ENCODE data around the gene KPNA1. TPM values are rescaled to one million over a fixed set of nuclear protein-coding genes. Genes with fewer than 3 reads are reported as not detected.
"Not testable (repeated sequence)": the region's sequence is repeated elsewhere in the genome, so short reads cannot be mapped to it uniquely, and the experiment has no call there.

KPNA1 gene
- total and polyA plus RNA-seq, 4 donors: 20.7 to 42.0 (median 23.5) TPM

DNA sequence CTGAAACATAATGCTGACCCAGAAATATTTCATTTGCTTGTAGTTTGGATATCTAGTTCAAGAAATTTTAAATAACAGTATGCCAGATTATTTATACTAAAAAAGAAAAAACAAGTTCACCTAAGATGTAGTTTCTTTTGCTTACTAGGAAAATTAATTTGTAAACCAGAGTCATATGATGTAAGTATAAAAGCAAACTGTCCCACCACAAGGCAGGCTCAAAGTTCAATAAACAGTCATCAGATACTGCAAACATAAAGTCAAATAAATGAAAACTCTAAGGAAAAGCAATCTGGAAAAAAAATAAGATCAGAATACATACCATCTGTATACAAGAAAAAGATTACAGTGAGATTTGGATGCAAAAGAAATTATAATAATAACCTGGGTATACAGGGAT, 58.7 kb downstream of the KPNA1 start (continued):
- TF ChIP-seq, protein P1, sequence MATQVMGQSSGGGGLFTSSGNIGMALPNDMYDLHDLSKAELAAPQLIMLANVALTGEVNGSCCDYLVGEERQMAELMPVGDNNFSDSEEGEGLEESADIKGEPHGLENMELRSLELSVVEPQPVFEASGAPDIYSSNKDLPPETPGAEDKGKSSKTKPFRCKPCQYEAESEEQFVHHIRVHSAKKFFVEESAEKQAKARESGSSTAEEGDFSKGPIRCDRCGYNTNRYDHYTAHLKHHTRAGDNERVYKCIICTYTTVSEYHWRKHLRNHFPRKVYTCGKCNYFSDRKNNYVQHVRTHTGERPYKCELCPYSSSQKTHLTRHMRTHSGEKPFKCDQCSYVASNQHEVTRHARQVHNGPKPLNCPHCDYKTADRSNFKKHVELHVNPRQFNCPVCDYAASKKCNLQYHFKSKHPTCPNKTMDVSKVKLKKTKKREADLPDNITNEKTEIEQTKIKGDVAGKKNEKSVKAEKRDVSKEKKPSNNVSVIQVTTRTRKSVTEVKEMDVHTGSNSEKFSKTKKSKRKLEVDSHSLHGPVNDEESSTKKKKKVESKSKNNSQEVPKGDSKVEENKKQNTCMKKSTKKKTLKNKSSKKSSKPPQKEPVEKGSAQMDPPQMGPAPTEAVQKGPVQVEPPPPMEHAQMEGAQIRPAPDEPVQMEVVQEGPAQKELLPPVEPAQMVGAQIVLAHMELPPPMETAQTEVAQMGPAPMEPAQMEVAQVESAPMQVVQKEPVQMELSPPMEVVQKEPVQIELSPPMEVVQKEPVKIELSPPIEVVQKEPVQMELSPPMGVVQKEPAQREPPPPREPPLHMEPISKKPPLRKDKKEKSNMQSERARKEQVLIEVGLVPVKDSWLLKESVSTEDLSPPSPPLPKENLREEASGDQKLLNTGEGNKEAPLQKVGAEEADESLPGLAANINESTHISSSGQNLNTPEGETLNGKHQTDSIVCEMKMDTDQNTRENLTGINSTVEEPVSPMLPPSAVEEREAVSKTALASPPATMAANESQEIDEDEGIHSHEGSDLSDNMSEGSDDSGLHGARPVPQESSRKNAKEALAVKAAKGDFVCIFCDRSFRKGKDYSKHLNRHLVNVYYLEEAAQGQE (IDR thresholded peaks at IDR 0.05): peak; percentile 53
- TF ChIP-seq, protein P2, sequence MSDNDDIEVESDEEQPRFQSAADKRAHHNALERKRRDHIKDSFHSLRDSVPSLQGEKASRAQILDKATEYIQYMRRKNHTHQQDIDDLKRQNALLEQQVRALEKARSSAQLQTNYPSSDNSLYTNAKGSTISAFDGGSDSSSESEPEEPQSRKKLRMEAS (IDR thresholded peaks at IDR 0.05): peak; percentile 47
- TF ChIP-seq FOXA2 (IDR thresholded peaks at IDR 0.05) (peak; percentile 50), EGR1 (IDR thresholded peaks at IDR 0.05; ENCODE audit: low read depth in 2 of 2) (no peak), NR2F2 (IDR thresholded peaks at IDR 0.05) (no peak)

DNA sequence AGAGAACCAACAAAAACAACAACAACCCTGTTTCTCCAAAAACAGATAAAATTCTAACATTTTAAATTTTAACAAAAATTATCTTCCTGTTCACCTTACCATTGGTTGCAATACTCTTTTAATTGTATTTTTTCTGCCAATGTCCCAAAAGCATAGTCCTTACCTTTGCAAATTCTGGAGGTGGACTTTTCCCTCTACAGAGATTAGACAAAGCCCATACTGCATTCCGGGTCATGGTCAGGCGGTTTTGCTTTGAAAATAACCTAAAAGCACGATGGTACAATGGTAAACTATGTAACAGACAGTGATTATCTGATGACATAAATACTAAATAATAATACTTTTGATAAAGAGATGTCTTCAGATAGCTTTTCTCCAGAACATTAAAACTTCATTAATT, 63.4 kb downstream of the KPNA1 start:
- H3K9ac ChIP-seq (ENCODE audit: low read depth in 1 of 2, low read length in 2 of 2): no peak overlapping the region
- H3K4me1 ChIP-seq (ENCODE audit: control insufficient read depth in 4 of 4, insufficient read depth in 4 of 4, low read length in 3 of 4): peaks cover under 1 to 20% (median 6%) of the 10 kb centered on the region in 4 donors
- no peaks in the 10 kb centered on the region for H3K27me3 ChIP-seq (ENCODE audit: control insufficient read depth in 4 of 4, insufficient read depth in 4 of 4, low read length in 3 of 4)
- H3K4me3 ChIP-seq (ENCODE audit: low read depth in 1 of 3, low read length in 3 of 3): no peak overlapping the region
- no peak for TF ChIP-seq SP1 (IDR thresholded peaks at IDR 0.05)
- peak in 1 of 2 donors; percentile 17 for TF ChIP-seq RAD21 (IDR thresholded peaks at IDR 0.05)
- no peak for TF ChIP-seq TAF1 (conservative IDR thresholded peaks at IDR 0.05)
- peak in 1 of 2 donors; percentile 36 for TF ChIP-seq RXRA (IDR thresholded peaks at IDR 0.05)
- TF ChIP-seq HNF4A (conservative IDR thresholded peaks at IDR 0.05): peak; percentile 61 to 73
- H3K36me3 ChIP-seq (ENCODE audit: control insufficient read depth in 4 of 4, insufficient read depth in 3 of 4, low read depth in 1 of 4, low read length in 3 of 4): peaks cover 2 to 35% (median 10%) of the 10 kb centered on the region in 4 donors
- 41% methylated on average over 3 of the region's 3 CpGs for WGBS
- no peak overlapping the region for H3K27ac ChIP-seq (ENCODE audit: low read depth in 1 of 2, low read length in 2 of 2)
- H3K9me3 ChIP-seq (ENCODE audit: control insufficient read depth in 4 of 4, low read length in 3 of 4): no peaks in the 10 kb centered on the region
- DNase-seq (ENCODE audit: low spot score): no peak

DNA sequence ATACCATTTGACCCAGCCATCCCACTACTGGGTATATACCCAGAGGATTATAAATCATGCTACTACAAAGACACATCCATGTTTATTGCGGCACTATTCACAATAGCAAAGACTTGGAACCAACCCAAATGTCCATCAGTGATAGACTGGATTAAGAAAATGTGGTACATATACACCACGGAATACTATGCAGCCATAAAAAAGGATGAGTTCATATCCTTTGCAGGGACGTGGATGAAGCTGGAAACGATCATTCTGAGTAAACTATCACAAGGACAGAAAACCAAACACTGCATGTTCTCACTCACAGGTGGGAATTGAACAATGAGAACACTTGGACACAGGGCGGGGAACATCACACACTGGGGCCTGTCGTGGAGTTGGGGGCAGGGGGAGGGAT, 66.5 kb downstream of the KPNA1 start:
- not testable (repeated sequence) for H3K9ac ChIP-seq (ENCODE audit: low read depth in 1 of 2, low read length in 2 of 2); DNase-seq (ENCODE audit: low spot score); H3K4me3 ChIP-seq (ENCODE audit: low read depth in 1 of 3, low read length in 3 of 3); H3K9me3 ChIP-seq (ENCODE audit: control insufficient read depth in 4 of 4, low read length in 3 of 4); H3K27me3 ChIP-seq (ENCODE audit: control insufficient read depth in 4 of 4, insufficient read depth in 4 of 4, low read length in 3 of 4); H3K27ac ChIP-seq (ENCODE audit: low read depth in 1 of 2, low read length in 2 of 2)
- Histone ChIP-seq H3K4me1 (ENCODE audit: control insufficient read depth in 4 of 4, insufficient read depth in 4 of 4, low read length in 3 of 4) (peaks cover 0 to 24% (median 5%) of the 10 kb centered on the region in 4 donors), H3K36me3 (ENCODE audit: control insufficient read depth in 4 of 4, insufficient read depth in 3 of 4, low read depth in 1 of 4, low read length in 3 of 4) (peaks cover 2 to 28% (median 13%) of the 10 kb centered on the region in 4 donors)
- 97% methylated on average over 6 of the region's 6 CpGs for WGBS

DNA sequence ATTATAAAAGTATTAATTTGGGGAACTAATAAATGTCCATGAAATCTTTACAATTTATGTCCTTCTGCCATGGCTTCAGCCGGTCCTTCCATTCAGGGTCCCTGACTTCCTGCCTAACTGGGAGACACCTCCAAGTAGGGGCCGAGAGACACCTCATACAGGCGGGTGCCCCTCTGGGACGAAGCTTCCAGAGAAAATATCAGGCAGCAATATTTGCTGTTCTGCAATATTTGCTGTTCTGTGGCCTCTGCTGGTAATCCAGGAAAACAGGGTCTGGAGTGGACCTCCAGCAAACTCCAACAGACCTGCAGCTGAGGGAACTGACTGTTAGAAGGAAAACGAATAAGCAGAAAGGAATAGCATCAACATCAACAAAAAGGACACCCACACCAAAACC, 70.2 kb downstream of the KPNA1 start:
- H3K9ac ChIP-seq (ENCODE audit: low read depth in 1 of 2, low read length in 2 of 2); H3K4me3 ChIP-seq (ENCODE audit: low read depth in 1 of 3, low read length in 3 of 3); H3K9me3 ChIP-seq (ENCODE audit: control insufficient read depth in 4 of 4, low read length in 3 of 4); DNase-seq (ENCODE audit: low spot score); H3K4me1 ChIP-seq (ENCODE audit: control insufficient read depth in 4 of 4, insufficient read depth in 4 of 4, low read length in 3 of 4); H3K27me3 ChIP-seq (ENCODE audit: control insufficient read depth in 4 of 4, insufficient read depth in 4 of 4, low read length in 3 of 4): not testable (repeated sequence)
- 54% methylated on average over 5 of the region's 5 CpGs for WGBS
- Histone ChIP-seq H3K27ac (ENCODE audit: low read depth in 1 of 2, low read length in 2 of 2) (peak overlapping the region; percentile 64 to 72), H3K36me3 (ENCODE audit: control insufficient read depth in 4 of 4, insufficient read depth in 3 of 4, low read depth in 1 of 4, low read length in 3 of 4) (peaks cover 8 to 38% (median 30%) of the 10 kb centered on the region in 4 donors)
- peak in 1 of 2 donors; percentile 28 for TF ChIP-seq HNF4A (conservative IDR thresholded peaks at IDR 0.05)
